Keratinocyte (primary cell): ENCODE data around the gene LMTK2.

Experiments
- EZH2 ChIP-seq: IDR thresholded peaks from one replicate; pipeline ENCODE4 v1.6.1; 2012; ENCODE audit warnings: inconsistent platforms, mild to moderate bottlenecking, low read length, moderate library complexity
- TF ChIP-seq, protein P1 (sequence below), 3 experiments: IDR thresholded peaks in 1 of 3; conservative IDR thresholded peaks in 1 of 3; optimal IDR thresholded peaks in 1 of 3; 2 replicates in 2 of 3; 3 replicates in 1 of 3; pipeline versions ENCODE3 to v1.5.1; 2011; ENCODE audit warnings: low read length in 3 of 3, mild to moderate bottlenecking in 3 of 3, moderate library complexity in 2 of 3, control low read depth in 1 of 3, inconsistent platforms in 1 of 3; ENCODE audit not compliant: insufficient read depth in 2 of 3; ENCODE audit errors: extremely low read depth in 1 of 3

DNA sequence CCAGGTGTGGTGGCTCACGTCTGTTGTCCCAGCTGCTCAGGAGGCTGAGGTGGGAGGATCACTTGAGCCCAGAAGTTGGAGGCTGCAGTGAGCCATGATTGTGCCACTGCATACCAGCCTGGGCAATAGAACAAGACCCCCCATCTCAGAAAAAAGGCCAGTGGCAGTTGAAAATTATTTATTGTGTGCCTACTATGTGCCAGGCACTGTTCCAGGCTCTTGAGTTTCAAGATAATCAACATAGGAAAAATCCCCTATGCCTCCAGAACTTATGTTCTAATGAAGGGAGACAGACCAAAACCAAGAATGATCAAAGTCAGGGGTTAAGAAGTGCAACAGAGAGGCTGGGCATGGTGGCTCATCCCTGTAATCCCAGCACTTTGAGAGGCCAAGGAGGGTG lies 42.4 kb upstream of the LMTK2 start:
- TF ChIP-seq, protein P1, sequence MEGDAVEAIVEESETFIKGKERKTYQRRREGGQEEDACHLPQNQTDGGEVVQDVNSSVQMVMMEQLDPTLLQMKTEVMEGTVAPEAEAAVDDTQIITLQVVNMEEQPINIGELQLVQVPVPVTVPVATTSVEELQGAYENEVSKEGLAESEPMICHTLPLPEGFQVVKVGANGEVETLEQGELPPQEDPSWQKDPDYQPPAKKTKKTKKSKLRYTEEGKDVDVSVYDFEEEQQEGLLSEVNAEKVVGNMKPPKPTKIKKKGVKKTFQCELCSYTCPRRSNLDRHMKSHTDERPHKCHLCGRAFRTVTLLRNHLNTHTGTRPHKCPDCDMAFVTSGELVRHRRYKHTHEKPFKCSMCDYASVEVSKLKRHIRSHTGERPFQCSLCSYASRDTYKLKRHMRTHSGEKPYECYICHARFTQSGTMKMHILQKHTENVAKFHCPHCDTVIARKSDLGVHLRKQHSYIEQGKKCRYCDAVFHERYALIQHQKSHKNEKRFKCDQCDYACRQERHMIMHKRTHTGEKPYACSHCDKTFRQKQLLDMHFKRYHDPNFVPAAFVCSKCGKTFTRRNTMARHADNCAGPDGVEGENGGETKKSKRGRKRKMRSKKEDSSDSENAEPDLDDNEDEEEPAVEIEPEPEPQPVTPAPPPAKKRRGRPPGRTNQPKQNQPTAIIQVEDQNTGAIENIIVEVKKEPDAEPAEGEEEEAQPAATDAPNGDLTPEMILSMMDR (optimal IDR thresholded peaks at IDR 0.05 in 1 of 3, IDR thresholded peaks at IDR 0.05 in 1 of 3, conservative IDR thresholded peaks at IDR 0.05 in 1 of 3; ENCODE audit: extremely low read depth in 1 of 3, insufficient read depth in 2 of 3, low read length in 3 of 3): no peak
- no peak for TF ChIP-seq EZH2
